ENCODE measurements around the gene DCDC2B. TPM values are rescaled to one million over a fixed set of nuclear protein-coding genes. Genes with fewer than 3 reads are reported as not detected.

Gene DCDC2B
- polyA plus RNA-seq, 1 donor: 0.54 TPM

DNA sequence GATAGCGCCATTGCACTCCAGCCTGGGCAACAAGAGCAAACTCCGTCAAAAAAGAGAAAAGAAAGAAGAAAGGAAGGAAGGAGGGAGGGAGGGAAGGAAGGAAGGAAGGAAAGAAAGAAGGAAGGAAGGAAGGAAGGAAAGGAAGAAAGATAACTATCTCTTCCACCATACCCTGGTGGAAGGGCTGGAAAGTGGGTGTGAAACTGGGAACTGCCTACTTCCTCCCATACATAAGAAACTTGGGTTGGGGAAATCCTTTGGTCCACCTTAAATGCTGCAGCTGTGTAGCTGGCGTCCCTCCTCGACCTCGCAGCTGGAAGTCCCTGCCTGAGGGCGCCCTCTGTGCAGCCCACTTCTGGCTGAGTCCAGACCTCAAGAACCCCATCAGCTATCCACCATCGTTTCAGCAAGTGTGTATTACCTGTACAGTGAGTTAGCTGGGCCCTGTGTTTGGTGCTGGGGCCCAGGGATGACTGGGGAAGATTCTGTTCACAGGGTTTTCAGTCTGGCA is 33.5 kb downstream of the DCDC2B start:
- 71% methylated on average over 1 of the region's 7 CpGs for WGBS (ENCODE audit: insufficient coverage, low lambda C conversion rate)
- peak in 1 of 2 donors; percentile 15 for DNase-seq
- H3K27ac ChIP-seq (ENCODE audit: low read length): no peak overlapping the region
- H3K4me3 ChIP-seq (ENCODE audit: low read length): no peak overlapping the region
- H3K36me3 ChIP-seq (ENCODE audit: control insufficient read depth, insufficient read depth, low read length): no peaks in the 10 kb centered on the region
- peaks cover 13% of the 10 kb centered on the region for H3K4me1 ChIP-seq (ENCODE audit: control insufficient read depth, insufficient read depth, low read length)
- no peaks in the 10 kb centered on the region for H3K27me3 ChIP-seq (ENCODE audit: control insufficient read depth, insufficient read depth, low read length)
- H3K9me3 ChIP-seq (ENCODE audit: control insufficient read depth, low read depth, low read length): no peaks in the 10 kb centered on the region

GRCh38 chr1:32246888-32247273 is 38.0 kb downstream of the DCDC2B start, which contains the start of gene FAM167B:
FAM167B (plus strand) TSS chr1:32247222; CDS start chr1:32247422, 200 bp downstream.
- peaks cover 4% of the 10 kb centered on the region for H3K9me3 ChIP-seq (ENCODE audit: control insufficient read depth, low read depth, low read length)
- WGBS (ENCODE audit: insufficient coverage, low lambda C conversion rate): no CpG with 5 or more reads among the region's 3 CpGs
- no peak within 1 kb of the TSS for H3K4me3 ChIP-seq (ENCODE audit: low read length)
- no peak within 1 kb of the TSS for H3K27ac ChIP-seq (ENCODE audit: low read length)
- H3K27me3 ChIP-seq (ENCODE audit: control insufficient read depth, insufficient read depth, low read length): no peaks in the 10 kb centered on the region
- peaks cover 22% of the 10 kb centered on the region for H3K4me1 ChIP-seq (ENCODE audit: control insufficient read depth, insufficient read depth, low read length)
- DNase-seq: peak in 1 of 2 donors; percentile 20
- no peaks in the 10 kb centered on the region for H3K36me3 ChIP-seq (ENCODE audit: control insufficient read depth, insufficient read depth, low read length)

- Histone ChIP-seq H3K4me1 (ENCODE audit: control insufficient read depth, insufficient read depth, low read length) (peaks cover 22% of the 10 kb centered on the region), H3K27me3 (ENCODE audit: control insufficient read depth, insufficient read depth, low read length) (no peaks in the 10 kb centered on the region), H3K36me3 (ENCODE audit: control insufficient read depth, insufficient read depth, low read length) (no peaks in the 10 kb centered on the region), H3K4me3 (ENCODE audit: low read length) (no peak overlapping the region), H3K9me3 (ENCODE audit: control insufficient read depth, low read depth, low read length) (peaks cover 4% of the 10 kb centered on the region), H3K27ac (ENCODE audit: low read length) (no peak overlapping the region)
- DNase-seq: no peak
- no CpG with 5 or more reads among the region's 12 CpGs for WGBS (ENCODE audit: insufficient coverage, low lambda C conversion rate)
Observed at GRCh38 chr1:32247452-32247851, 38.6 kb downstream of the DCDC2B start.

DNA sequence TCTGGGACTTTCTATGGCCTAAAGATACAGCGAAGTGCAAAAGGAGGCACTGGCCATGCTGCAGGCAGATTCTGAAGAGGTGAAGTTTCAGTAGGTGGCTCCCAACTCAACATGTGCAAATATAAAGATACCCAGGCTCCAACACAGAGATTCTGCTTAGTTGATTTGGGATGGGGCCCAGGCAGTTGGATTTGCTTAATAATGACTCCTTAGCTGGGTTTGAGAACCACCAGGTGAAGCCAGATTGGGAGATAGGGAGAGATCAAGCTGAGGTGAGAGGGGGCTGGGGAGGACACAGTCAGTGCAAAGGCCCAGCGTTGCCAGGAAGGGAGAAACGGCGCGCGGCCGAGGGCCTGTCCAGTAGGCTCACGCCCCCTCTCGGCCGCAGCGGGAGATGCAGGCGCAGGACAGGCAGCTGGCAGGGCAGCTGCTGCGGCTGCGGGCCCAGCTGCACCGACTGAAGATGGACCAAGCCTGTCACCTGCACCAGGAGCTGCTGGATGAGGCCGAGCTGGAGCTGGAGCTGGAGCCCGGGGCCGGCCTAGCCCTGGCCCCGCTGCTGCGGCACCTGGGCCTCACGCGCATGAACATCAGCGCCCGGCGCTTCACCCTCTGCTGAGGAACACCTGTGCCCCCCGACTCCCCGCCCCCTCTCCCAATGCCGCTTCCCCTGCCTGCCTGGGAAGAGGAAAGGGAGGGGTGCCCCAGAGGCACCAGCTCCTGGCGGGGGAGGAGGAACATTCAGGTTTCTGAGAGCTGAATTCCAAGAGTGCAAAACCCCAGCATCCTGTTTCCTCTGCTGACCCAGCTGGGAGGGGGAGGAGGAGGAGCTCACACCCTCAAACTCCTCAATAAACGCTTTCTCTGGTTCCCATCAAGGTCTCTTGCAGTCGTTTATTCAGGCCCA is 39.3 kb downstream of the DCDC2B start:
- peak; percentile 71 to 72 for DNase-seq
- peaks cover 22% of the 10 kb centered on the region for H3K4me1 ChIP-seq (ENCODE audit: control insufficient read depth, insufficient read depth, low read length)
- H3K36me3 ChIP-seq (ENCODE audit: control insufficient read depth, insufficient read depth, low read length): no peaks in the 10 kb centered on the region
- H3K4me3 ChIP-seq (ENCODE audit: low read length): no peak overlapping the region
- no peak overlapping the region for H3K27ac ChIP-seq (ENCODE audit: low read length)
- H3K27me3 ChIP-seq (ENCODE audit: control insufficient read depth, insufficient read depth, low read length): no peaks in the 10 kb centered on the region
- no CpG with 5 or more reads among the region's 31 CpGs for WGBS (ENCODE audit: insufficient coverage, low lambda C conversion rate)
- H3K9me3 ChIP-seq (ENCODE audit: control insufficient read depth, low read depth, low read length): peaks cover 4% of the 10 kb centered on the region

- H3K27me3 ChIP-seq (ENCODE audit: control insufficient read depth, insufficient read depth, low read length): no peaks in the 10 kb centered on the region
- peaks cover 22% of the 10 kb centered on the region for H3K4me1 ChIP-seq (ENCODE audit: control insufficient read depth, insufficient read depth, low read length)
- peak; percentile 76 to 86 for DNase-seq
- WGBS (ENCODE audit: insufficient coverage, low lambda C conversion rate): no CpG with 5 or more reads among the region's 9 CpGs
- H3K4me3 ChIP-seq (ENCODE audit: low read length): no peak overlapping the region
- H3K9me3 ChIP-seq (ENCODE audit: control insufficient read depth, low read depth, low read length): peaks cover 4% of the 10 kb centered on the region
- peak overlapping the region; percentile 54 for H3K27ac ChIP-seq (ENCODE audit: low read length)
- no peaks in the 10 kb centered on the region for H3K36me3 ChIP-seq (ENCODE audit: control insufficient read depth, insufficient read depth, low read length)
Observed at GRCh38 chr1:32249831-32250525, 41.1 kb downstream of the DCDC2B start.

DNA sequence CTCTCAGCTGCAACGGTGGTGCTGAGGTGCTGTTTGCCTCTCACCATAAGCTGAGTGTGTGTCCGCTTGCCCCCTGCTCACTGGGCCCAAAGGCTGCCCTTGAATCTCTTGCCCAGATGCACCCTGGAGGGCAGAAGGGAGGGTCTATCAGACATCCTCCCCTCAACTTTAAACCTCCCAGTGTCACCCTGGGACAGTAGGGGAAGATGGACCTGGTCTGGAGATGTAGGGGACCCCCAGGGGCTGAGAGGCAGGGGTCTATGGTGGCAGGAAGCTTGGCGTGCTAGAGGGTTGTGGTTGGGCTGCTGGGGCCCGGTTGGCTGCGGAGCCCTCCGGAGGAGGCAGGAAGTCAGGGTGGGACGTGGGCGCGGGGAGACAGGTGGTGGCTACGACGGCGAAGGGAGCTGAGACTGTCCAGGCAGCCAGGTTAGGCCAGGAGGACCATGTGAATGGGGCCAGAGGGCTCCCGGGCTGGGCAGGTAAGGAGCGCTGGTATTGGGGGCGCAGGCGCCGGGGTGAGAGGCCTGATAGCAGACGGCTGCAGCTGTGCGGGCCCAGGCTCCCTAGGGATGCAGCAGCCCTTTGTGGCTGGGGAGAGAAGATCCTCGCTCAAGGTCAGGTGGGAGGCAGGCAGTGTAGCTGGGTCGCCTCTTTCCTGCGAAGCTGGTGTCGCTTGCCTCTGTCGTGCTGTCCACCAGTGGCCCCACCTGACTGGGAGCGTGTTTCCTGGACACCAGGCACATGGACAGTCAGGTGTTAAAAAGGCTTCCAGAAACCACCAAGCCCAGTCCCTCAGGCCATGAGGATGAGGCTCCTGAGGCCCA is 42.2 kb downstream of the DCDC2B start, which contains the start of gene LCK:
TSS of gene LCK (plus strand) at position 373 of the 824 bp plus-strand sequence. CDS start 23,065 bp downstream, outside the sequence.
- Histone ChIP-seq H3K4me1 (ENCODE audit: control insufficient read depth, insufficient read depth, low read length) (peaks cover 22% of the 10 kb centered on the region), H3K4me3 (ENCODE audit: low read length) (no peak within 1 kb of the TSS), H3K27me3 (ENCODE audit: control insufficient read depth, insufficient read depth, low read length) (no peaks in the 10 kb centered on the region), H3K27ac (ENCODE audit: low read length) (peak within 1 kb of the TSS; percentile 50), H3K9me3 (ENCODE audit: control insufficient read depth, low read depth, low read length) (peaks cover 4% of the 10 kb centered on the region), H3K36me3 (ENCODE audit: control insufficient read depth, insufficient read depth, low read length) (no peaks in the 10 kb centered on the region)
- no peak for DNase-seq
- no CpG with 5 or more reads among the region's 25 CpGs for WGBS (ENCODE audit: insufficient coverage, low lambda C conversion rate)

- H3K27me3 ChIP-seq (ENCODE audit: control insufficient read depth, insufficient read depth, low read length): no peaks in the 10 kb centered on the region
- WGBS (ENCODE audit: insufficient coverage, low lambda C conversion rate): no CpG with 5 or more reads among the region's 10 CpGs
- peaks cover 8% of the 10 kb centered on the region for H3K4me1 ChIP-seq (ENCODE audit: control insufficient read depth, insufficient read depth, low read length)
- no peak overlapping the region for H3K27ac ChIP-seq (ENCODE audit: low read length)
- DNase-seq: peak in 1 of 2 donors; percentile 0
- H3K9me3 ChIP-seq (ENCODE audit: control insufficient read depth, low read depth, low read length): no peaks in the 10 kb centered on the region
- no peaks in the 10 kb centered on the region for H3K36me3 ChIP-seq (ENCODE audit: control insufficient read depth, insufficient read depth, low read length)
- H3K4me3 ChIP-seq (ENCODE audit: low read length): no peak overlapping the region
Observed at GRCh38 chr1:32255072-32256071, 46.5 kb downstream of the DCDC2B start.

DNA sequence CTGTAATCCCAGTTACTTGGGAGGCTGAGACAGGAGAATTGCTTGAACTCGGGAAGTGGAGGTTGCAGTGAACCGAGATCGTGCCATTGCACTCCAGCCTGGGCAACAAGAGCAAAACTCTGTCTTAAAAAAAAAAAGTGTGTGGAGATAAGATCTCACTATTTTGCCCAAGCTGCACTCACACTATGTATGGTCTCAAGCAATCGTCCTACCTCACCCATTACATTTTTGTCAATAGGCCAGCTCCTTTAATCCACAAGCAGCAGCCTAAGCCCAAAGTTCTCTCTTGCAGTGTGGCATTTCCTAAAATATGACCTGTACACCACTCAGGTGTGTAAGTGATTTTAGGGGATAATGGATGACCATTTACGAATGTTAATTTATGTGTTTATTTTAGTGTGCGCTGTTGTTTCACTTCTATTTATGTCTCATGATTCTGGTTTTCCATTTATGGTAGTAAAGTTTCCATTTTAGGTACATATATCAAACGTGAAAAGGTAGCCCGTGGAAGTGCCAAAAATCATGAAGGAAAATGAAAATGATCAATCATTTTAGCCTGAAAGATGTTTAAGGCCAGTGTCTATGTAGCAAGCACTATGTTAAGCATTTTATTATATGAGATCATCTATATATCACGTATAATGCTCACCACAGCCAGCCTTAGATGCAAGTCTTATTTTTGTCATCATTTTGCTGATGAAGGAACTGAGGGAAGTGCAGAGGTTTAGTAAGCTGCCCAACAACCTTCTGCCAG is 47.8 kb downstream of the DCDC2B start:
- H3K27me3 ChIP-seq (ENCODE audit: control insufficient read depth, insufficient read depth, low read length): no peaks in the 10 kb centered on the region
- H3K27ac ChIP-seq (ENCODE audit: low read length): no peak overlapping the region
- H3K9me3 ChIP-seq (ENCODE audit: control insufficient read depth, low read depth, low read length): no peaks in the 10 kb centered on the region
- WGBS (ENCODE audit: insufficient coverage, low lambda C conversion rate): 88% methylated on average over 5 of the region's 9 CpGs
- no peaks in the 10 kb centered on the region for H3K4me1 ChIP-seq (ENCODE audit: control insufficient read depth, insufficient read depth, low read length)
- no peak for DNase-seq
- no peak overlapping the region for H3K4me3 ChIP-seq (ENCODE audit: low read length)
- no peaks in the 10 kb centered on the region for H3K36me3 ChIP-seq (ENCODE audit: control insufficient read depth, insufficient read depth, low read length)

DNA sequence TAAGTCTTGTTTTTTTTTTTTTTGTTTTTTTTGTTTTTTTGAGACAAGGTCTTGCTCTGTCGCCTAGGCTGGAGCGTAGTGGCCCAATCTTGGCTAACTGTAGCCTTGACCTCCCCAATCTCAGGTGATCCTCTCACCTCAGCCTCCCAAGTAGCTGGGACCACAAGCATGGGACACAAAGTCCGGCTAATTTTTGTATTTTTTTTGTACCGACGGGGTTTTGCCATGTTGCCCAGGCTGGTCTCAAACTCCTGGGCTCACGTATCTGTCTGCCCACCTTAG is 48.3 kb downstream of the DCDC2B start:
- no peak overlapping the region for H3K4me3 ChIP-seq (ENCODE audit: low read length)
- H3K9me3 ChIP-seq (ENCODE audit: control insufficient read depth, low read depth, low read length): no peaks in the 10 kb centered on the region
- no peaks in the 10 kb centered on the region for H3K27me3 ChIP-seq (ENCODE audit: control insufficient read depth, insufficient read depth, low read length)
- H3K36me3 ChIP-seq (ENCODE audit: control insufficient read depth, insufficient read depth, low read length): no peaks in the 10 kb centered on the region
- WGBS (ENCODE audit: insufficient coverage, low lambda C conversion rate): no CpG with 5 or more reads among the region's 6 CpGs
- H3K4me1 ChIP-seq (ENCODE audit: control insufficient read depth, insufficient read depth, low read length): no peaks in the 10 kb centered on the region
- DNase-seq: no peak
- H3K27ac ChIP-seq (ENCODE audit: low read length): no peak overlapping the region

Data from large intestine (tissue), 3 donors.